OCI-M1 (cell line): ENCODE results near the gene VAC14.
A peak's percentile ranks its signal among the peaks of the same experiment; 100 is the strongest.

Experiments used
- DNase-seq: peaks from one replicate; lab custom pipeline; 2025; lab: John Stamatoyannopoulos, UW

The VAC14 gene

DNA sequence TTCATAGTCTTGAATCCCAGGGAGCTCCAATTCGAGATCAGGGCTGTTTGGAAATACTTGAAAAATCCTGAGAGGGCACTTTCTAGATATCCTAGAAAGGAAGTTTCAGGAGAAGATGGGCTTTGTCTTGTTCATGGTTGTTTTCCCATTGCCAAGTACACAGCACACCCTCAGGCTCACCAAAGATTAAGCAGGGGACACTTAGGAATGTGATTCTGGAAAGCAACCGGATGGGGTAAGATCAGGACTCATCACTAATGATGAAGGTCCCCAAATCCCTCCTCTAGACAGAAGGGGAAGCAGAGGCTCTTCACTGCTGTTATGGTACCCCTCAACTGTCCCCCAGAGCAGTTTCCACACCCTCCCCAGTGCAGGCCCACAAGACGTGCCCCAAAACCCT lies 40.7 kb downstream of the VAC14 start:
- DNase-seq, result no peak

DNA sequence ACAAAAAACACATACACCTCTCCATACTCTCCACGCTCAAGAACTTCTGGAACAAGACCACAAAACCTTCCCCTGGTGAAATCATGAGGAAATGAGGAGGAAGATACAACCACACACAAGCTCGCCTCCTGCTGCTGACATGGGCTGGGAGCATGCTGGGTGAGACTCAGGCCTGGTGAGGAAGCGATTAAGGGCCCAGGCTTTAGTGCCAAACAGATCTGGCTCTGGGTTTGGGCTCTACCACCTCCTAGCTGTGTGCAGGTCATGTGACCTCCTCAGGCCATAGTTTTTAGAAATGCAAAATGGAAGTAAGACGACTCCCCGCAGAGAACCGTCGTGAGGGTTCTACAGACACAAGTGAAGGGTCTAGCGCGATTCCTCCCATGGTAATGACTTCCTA lies 41.3 kb downstream of the VAC14 start:
- no peak for DNase-seq

DNA sequence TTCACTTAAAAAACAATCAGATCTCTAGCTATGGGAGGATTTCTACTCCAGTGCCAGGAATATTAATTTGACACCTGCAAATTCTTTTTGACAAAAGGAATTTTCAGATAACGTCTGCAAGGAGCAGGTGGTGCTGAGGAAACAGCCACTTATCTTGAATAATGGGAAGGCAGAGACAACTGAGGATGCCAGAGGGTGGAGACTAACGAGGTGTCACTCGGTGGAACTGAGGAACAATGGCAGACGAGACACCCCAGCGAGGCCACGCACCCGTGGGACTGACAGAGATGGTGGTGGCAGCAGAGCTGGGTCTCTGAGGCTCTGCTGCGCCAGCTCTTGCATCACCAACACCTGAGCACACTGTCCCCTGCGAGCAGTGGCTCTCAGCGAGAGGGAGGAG lies 42.2 kb downstream of the VAC14 start:
- DNase-seq, result no peak

DNA sequence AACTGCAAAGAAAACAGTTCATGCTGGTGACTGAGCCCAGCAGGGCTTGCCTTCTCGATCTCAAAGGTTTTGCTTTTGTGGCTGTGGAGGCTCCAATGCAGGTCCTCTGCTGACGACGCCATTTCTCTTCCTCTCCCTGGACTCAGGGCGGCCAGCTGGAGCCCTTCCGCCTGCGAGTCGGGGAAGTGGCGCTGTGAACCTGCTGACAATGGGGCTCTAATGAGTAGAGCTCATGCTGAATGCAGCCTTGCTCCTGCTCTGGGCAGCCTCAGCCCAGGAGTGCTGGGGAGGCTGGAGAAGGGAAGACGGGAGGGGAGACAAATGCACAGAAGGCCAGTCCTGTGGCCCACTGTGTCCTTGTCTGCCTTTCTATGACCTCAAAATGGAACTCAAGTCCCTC lies 43.8 kb downstream of the VAC14 start:
- DNase-seq, result no peak

DNA sequence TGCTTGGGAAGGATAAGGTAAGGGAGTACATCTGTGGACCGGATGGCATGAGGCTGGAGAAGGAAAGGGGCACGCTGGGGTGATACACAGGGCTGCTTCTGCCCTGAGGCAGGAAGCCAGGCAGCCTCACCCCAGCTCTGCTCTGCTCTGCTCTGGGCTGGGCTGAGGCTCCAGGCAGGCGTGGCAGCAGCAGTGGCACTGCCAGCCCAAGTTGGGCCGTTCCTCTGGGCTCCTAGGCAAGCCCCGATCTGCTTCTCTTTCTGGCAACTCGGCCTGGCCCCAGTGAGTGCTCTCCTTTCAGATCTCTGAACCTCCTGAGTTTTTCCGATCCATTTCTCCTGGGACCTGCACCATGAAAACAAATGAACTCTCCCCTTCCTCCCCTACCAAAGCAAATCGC lies 44.9 kb downstream of the VAC14 start:
- no peak for DNase-seq

DNA sequence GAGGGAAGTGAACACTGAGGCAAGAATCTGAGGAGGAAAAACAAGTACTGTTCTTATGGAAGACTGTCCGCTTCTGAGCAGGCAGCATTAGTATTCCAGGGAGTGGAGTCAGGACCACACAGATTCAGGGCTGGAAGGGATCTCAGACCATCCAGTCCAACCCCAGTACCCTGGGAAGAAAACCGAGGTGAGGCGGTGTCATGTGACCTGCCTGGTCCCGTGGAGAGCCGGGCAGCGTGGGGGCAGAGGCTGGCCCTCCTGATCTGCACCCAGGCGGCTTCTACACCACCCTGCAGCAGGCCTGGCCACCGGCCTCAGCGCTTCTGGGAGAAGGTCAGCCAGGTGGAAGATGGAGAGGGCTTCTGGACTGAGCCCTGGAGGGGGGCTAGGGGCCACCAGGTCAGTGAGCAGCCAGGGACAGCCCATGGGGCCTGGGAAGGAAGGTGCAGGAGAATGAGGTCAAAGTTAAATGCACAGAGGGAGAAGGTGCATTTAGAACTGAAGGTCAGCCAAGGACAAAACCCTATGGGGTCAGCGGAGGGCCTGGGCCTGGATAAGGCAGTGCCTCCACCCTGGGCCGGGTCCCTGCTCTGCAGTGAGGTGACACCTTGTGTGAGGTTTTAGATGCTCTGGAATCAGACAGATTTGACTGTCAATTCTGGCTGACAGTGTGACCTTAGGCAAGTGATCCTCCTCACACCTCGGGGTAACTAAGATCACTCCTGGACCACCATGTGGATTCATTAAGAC lies 45.9 kb downstream of the VAC14 start:
- DNase-seq, result no peak

DNA sequence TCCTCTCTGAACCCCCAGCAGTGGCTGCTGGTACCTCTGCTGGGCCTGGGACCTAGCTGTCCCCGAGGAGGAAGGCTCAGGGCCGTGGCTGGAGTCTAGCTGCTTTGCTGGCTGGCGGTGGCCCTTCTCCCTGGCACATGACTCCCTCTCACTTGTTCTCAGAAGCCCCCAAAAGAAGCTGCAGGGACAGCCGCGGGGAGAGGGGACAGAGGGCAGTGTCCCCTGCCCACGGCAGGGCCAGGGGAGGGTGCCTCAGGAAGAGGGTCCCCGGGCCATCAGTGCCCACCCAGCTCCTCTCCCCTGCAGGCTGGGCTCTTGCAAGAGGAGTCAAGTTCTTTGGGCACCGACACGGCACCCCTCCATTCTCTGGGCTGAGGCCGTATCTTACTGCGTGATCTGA lies 46.6 kb downstream of the VAC14 start:
- DNase-seq, result no peak

DNA sequence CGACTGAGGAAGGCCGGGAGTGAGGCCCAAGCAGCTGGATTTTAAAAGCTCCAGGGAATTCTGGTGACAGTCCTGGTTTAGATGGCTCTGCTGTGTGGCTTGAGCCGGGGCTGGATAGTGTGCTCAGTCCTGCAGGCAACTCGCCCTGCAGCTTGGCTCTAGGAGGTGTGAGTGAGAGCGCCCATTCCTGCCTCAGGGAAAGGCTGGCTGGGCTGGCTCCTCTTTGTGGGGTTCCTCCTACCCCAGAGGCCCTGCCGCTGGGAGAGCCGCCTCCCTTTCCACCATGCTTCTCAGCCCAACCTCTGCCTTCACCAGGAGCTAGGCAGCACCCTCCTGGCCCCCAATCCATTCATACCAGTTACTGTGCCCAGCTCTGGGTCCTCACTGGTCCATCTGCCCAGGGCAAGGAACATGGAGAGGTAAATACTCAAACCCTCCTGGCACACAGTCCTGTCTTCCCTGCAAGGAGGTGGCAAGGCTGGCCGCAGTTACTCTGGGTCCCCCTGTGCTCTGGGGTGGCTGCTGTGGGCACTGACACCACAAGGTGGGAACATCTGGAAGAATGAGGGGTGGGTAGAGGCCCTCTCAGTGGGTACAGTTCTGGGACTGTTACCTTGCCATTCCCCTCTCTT lies 47.1 kb downstream of the VAC14 start:
- no peak for DNase-seq

DNA sequence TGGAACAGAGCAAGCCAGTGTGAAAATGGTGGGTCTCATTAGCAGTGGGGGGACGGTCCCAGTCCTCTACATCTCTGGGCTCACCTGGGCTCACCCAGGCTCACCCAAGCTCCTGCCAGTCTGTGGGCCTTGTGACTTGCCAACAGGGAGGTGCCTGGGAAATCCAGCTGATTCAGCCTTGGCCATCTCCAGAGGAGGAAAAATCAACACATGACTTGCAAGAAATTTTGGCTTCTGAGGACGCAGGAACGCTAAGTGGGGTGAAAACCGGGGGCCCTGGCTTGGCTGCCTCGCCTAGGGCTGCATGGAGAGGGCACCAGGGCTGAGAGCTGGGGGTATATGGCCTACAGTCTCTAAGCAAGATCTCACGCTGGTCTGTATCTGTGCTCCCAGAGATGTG lies 47.7 kb downstream of the VAC14 start:
- no peak for DNase-seq

DNA sequence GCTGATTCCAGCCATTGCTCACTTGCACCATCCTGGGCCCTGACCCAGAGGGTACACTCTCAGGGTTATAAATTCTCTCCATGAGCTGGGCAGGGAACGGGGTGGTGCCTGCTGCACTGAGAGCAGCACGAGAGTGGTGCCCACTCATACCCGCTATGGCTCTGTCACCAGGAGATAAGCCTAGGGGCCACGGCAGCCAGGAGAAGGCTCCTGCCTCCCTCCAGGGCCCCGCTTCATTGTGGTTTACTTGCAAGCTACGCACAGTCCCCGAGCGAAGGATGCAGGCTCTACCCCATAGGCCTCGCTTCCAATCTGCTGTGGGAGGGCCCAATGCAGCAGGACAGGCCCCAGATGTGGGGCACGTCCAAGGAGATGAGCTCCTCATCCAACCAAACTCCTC lies 48.5 kb downstream of the VAC14 start:
- DNase-seq, result no peak

DNA sequence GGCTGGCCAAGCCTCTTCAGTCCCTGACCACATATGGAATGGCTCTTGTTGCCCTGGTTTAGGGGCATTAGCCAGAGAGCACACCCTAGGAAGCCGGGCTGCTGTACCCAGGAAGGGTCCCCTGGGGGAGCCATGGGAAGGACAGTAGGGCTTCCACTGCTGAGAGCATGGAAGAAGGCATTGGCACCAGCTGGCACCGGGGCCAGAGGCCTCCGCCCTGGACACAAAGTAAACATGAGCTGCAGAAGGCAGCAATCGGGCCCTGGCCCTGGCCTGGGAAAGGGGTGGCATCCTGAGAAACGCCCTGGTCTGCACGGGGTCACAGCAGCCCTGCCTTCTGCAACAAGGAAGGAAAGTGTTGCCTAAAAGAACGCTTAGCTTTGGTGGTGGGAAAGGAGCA lies 49.4 kb downstream of the VAC14 start:
- no peak for DNase-seq

DNA sequence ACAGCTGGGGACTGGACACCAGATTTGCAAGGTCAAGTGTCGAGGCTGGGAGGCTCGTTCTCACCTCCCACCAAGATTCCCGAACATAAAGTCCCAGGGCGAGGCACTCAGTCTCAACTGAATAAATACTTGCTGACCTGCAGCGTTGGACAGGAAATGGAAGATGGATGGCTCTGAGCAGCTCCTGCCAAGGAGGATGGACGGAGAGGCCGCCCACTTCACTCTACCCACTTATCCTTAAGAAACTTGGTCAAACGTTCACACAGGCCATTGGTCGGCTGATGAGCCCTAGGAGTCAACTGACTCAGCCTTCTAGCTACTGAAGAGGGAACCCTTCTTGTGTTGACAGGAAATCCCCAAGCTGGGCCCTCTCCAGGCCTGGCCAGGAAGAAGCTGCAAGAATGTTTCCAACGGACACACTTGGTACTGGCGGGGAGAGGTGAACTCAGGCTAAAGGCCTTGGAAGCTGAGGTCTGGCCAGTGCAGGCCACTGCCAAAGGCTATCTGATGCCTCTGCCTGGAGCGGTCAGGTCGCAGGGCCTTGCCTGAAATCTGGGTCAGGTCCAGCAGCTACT lies 50.0 kb downstream of the VAC14 start:
- no peak for DNase-seq

DNA sequence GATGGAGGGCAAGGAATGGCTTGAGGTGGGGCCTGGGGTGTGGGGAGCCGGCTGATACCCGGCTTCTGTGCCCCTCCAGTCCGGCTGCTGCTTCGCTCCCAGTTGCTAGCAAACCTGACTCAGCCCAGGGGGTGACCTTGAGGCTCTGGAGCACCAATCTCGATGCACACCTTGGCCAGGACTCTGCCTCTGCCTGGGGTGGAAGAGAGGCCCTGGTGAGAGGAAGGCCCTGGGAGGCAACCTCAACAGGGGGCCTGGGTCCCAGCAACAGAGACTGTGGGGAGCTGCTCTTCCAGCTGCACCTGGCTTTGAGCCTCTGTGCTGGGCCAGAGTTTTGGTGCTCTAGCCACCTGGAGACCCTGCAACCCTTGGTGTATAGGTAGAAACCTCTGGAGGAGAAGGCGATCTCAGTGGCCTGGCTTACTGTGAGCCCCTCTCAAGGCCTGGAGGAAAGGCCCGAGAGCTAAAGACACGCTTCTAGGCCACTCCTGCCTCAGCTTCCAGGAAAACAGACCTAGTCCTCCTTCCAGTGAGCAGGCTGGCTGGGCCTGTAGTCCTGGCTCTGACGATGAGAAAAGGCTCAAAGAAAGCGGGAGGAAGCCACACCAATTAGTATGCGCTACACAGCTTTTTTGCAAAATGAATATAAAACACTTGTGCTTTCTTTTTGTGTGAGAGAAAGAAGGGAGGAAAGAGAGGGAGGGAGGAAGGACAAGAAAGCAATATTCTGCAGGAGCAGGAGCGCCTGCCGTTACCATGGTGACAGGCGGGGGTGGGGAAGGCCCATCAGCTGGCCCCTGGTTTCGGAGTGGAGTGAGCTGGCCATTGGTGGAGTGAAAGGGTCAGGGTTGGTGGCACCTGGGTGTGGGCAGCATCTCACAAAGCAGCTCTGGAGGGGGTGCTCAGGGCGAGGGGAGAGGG lies 51.0 kb downstream of the VAC14 start:
- no peak for DNase-seq

DNA sequence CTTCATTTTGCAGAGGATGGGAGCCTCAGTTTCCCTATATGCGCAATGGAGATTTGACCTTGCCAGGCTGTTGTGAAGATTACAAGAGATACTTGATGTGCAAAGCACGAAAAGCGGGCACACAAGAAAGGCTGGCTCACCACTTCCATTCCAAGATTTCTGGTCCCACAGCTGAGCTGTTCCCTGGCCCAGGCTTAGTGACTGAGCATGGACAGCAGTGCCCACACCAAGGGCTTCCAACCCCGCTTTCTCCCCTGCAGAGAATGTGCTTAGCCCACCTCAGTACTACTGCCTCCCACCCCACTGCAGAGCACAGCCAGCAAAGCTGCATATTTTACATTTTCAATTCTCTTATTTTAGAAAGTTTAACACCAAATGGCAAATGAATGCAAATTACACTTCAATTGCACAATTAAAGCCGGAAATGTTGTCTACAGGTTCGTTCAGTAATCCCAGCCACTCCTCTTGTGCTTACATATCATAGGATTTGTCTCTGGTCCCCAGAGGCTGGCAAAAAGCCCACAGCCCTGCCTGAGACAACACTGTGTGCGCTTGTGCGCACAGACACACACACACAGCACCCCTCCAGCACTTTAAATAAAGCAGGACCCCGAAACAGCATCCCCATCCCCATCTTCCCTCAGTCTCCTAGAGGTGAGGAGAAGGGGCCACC lies 51.8 kb downstream of the VAC14 start:
- no peak for DNase-seq

DNA sequence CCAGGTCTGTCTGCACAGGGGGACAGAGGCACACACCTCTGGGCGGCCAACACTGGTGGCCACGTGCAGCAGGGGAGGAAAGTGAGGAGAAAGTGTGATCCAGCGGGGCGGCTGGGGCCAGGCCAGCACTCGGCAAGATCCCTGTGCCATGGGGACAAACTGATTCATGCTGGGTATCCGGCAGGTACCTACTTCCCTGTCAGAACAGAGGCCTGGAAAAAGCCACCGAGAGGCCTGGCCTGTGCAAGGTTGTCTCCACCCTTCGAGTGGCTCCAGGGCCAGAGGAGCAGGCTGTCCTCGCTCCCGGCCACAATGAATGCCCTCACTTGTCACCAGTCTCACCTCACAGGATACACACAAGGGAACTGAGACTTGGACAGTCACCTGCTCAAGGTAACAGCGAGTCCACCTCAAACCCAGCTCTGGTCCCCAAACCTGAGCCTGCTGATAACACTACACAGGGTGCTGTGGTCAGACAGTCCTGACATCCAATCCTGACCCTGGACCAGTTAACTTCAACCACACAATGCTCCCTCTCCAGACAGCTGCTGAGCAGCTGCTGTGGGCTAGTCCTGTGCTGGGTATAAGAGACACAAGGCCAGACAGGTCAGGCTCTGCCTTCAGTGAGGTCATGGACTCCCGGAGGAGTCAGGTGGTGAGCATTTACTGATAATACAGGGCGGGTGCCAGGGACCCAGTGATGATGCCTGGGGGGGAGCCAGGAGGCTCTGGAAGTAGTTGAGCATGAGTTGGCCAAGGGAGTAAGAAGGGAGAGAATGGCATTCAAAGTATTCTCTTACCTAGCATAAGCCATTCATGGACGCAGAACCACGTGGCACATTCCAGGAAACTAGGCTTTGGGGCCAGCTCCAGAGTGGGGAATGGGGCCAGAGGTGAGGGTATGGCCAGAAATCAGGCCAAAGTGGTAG lies 53.0 kb downstream of the VAC14 start:
- DNase-seq, result no peak

DNA sequence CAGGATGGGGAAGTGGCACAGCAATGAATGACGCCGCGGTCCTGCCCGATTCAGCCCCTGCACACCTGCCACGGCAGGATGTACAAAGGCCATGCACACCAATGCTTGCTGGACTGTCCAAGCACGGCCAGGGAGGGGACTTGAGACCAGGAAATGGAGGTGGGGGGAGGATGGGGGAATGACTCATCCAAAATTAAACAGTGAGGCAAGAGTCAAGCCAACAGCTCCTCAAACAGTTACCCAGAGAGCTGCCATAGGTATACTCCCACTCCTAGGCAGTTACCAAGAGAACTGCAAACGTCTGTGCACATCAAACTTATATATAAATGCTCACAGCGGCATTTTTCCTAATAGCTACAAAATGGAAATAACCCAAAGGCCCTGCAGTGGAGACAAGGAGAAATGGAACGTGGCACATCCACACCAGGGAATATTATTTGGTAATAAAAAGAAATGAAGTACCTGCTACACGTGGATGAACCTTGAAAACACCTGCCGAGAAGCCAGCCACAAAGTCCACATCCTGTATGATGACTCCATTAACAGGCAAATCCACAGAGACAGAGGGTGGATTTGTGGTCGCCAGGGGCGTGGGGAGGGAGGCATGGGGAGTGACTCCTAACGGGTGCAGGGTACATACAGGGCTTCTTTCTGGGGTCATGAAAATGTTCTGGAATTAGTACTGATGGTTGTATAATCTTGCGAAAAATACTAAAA lies 54.1 kb downstream of the VAC14 start:
- peak; percentile 70 for DNase-seq

DNA sequence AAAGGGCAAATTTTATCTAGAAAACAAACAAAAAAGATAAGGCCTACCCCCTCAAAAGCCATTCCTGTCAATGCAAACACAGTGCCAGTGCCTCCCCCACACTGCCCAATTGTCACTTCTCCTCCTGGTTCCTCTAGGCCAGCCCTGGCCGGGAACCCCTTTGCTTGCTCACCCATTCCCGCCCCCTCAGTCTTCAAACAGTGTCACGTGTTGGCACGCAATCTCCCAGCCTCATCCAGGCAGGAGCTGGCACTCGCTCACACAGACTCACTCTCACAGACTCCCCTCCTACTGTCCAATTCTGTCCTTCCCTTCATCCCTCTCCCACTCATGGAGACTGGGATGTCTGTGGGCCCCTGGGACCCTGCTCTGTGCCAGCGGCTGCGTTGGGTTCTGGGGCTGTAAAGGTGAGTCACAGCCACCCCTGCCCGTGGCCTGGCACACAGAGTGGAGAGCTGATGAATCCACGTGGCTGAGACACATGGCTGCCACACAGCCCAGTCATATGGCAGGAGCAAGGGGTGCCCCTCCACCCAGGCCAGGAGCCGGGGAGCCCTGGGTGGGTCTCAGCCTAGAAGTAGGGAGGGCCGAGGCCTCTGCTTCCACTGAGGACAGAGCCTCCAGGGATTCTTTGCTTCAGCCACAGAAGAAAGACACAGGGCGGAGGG lies 54.8 kb downstream of the VAC14 start:
- peak; percentile 60 for DNase-seq

DNA sequence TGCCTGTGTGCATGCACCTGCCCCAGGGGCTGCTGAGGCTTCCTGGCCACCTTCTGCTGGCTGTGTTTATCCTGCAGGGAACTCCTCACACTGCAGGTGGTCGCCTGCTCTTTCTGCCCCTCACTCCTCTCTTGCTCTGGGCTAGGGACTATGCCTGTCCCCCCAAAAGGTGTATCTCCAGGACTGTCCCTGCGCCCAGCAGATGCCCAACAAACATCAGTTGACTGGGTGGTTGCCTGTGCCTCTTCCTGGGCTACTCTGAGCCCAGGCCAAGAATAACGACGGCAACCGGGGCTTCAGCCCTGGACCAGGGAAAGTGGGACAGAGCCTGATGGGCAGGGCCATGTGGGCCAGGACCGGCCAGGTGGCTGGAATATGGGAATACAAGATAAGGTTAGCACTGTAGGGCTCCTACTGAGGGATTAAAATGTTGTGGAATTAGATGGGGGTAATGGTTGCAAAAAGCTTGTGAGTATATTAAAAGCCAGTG lies 55.4 kb downstream of the VAC14 start:
- no peak for DNase-seq

DNA sequence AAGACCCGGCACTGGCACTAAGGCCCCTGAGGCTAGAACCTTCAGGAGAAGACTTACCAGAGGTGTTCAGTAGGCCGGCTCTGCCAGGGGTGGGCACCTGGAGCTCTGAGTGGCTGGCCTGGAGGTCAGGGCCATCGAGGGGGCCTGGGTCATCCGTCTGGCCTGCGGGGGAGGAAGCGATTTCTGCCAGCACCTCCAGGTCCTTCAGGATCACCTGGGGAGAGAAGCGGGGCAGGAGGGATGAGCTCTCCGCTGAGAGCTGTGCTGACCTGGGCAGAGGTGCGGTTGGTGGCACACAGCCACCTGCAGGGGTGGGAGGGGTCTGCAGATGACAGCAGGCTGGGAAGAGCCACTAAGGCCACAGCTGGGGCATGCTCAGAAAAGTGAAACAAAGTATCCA lies 56.6 kb downstream of the VAC14 start:
- no peak for DNase-seq

DNA sequence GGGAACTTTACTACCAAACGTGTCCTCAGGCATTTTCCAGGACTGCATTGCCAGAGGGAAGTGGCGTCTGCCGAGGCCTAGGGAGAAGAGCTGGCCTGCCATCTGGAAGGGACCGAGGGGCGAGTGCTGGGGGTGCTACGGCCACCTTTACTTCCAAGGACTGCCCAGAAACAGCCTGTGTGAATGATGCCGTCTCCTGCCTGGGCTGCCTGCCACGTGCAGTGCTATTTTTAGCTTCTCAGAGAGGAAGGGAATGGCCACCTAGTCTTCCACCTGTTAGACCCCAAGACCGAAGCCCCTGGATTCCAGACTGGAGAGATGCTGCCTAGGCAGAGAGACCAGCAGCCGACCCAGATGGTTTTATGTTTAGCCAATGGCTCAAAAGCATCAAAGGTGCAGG lies 57.2 kb downstream of the VAC14 start:
- DNase-seq, result no peak
